ENCODE results near the gene ING4. TPM values are rescaled to one million over a fixed set of nuclear protein-coding genes. Genes with fewer than 3 reads are reported as not detected.
A peak's percentile ranks its signal among the peaks of the same experiment; 100 is the strongest.

The ING4 gene
- total and polyA plus RNA-seq, 2 experiments from 2014 or later: 31.7 to 43.5 TPM

DNA sequence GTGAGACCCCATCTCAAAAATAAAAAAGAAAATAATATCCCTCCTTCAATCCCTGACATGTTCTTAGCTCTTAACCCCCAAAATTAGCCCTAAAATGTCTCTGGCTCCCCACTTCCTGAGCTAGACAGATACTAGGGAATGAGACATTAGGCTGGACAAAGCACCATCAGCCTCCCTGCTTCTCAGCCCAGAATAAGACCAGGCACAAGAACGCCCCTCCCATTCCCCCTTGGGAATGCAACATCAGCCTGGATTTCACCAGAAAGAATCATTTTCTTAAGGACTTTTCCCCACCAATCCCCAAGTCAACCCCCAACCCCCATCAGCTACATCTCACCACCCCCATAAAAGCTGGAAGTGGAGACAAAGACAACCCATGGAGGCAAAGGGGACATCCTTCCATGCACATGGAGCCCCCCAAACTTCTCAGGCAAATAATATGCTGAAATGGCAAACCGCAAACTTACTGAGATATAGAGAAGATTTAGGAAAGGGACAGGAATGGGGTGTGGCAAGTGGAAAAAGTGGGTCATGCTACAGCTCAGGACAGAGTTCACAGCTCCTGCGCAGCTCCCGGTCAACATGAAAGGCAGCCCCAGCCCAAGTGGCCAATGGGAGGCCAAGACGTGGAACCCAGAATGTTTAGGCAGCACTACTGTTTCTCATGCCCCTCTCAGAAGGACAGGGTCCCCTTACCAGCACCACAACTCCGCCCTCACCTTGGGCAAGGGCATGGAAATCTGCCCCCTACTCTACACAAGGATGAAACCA, 58.5 kb downstream of the ING4 start:
- Histone ChIP-seq H2AFZ (no peak overlapping the region), H3K9me3 (ENCODE audit: low read depth) (no peaks in the 10 kb centered on the region), H3K9ac (peak overlapping the region; percentile 84), H3K4me1 (ENCODE audit: insufficient read depth) (peaks cover 33% of the 10 kb centered on the region), H3K36me3 (ENCODE audit: low read depth) (peaks cover 31% of the 10 kb centered on the region), H3K4me3 (peak overlapping the region; percentile 91), H3K27me3 (replicated peaks; ENCODE audit: insufficient read depth) (no peaks in the 10 kb centered on the region), H3K27ac (peak overlapping the region; percentile 61), H3K79me2 (ENCODE audit: insufficient read depth) (peaks cover 69% of the 10 kb centered on the region), H4K20me1 (ENCODE audit: insufficient read depth) (no peaks in the 10 kb centered on the region), H3F3A (ENCODE audit: insufficient read depth) (peaks cover 40% of the 10 kb centered on the region), H3K9me2 (ENCODE audit: insufficient read depth) (no peaks in the 10 kb centered on the region), H3K4me2 (ENCODE audit: unreplicated experiment) (peak overlapping the region; percentile 84)
- TF ChIP-seq EZH2 (IDR thresholded peaks at IDR 0.05; ENCODE audit: insufficient read depth, poor library complexity, severe bottlenecking): no peak
- no peak for TF ChIP-seq EZH2phosphoT487 (IDR thresholded peaks at IDR 0.05; ENCODE audit: insufficient read depth, low read depth)
- 71 to 80% methylated on average over 6 of the region's 6 CpGs for WGBS, 2 experiments (ENCODE audit: low coverage in 1 of 2, low lambda C conversion rate in 2 of 2, missing lambda C conversion rate in 2 of 2)
- DNase-seq: peak; percentile 47
- in situ Hi-C loops (cut with MboI): no loop called here

DNA sequence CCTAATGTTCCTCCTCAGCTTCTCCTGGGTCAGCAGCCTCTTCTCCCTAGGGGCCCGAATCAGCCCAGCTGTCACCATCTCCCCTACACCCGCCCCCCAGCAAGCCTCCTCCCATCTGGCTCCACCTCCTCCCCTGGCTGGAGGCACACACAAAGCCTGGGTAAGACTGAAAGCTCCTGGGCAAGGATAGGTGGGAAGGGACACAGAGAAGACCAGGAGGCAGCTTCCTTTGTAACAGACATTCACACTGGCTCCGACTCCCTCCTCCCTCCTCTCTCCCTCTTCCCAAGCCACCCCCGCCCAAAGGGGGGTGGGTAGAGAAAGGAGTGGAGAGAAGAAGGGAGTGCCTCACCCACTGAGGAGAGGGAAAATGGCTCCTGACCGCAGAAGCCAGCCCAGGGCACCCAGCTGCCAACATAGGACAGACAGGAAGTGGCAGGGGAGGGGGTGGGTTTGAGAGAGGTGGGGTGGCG, 59.8 kb downstream of the ING4 start:
- Histone ChIP-seq H3F3A (ENCODE audit: insufficient read depth) (peaks cover 29% of the 10 kb centered on the region), H3K9me2 (ENCODE audit: insufficient read depth) (no peaks in the 10 kb centered on the region), H3K9me3 (ENCODE audit: low read depth) (no peaks in the 10 kb centered on the region), H3K27me3 (replicated peaks; ENCODE audit: insufficient read depth) (no peaks in the 10 kb centered on the region), H3K36me3 (ENCODE audit: low read depth) (peaks cover 42% of the 10 kb centered on the region), H2AFZ (no peak overlapping the region; the same call in 1 of the 2 replicates), H3K9ac (peak overlapping the region; percentile 50), H3K4me1 (ENCODE audit: insufficient read depth) (peaks cover 33% of the 10 kb centered on the region), H4K20me1 (ENCODE audit: insufficient read depth) (no peaks in the 10 kb centered on the region), H3K4me3 (peak overlapping the region; percentile 91), H3K27ac (no peak overlapping the region), H3K4me2 (ENCODE audit: unreplicated experiment) (peak overlapping the region; percentile 84), H3K79me2 (ENCODE audit: insufficient read depth) (peaks cover 79% of the 10 kb centered on the region)
- no peak for TF ChIP-seq EZH2 (IDR thresholded peaks at IDR 0.05; ENCODE audit: insufficient read depth, poor library complexity, severe bottlenecking)
- 9 to 14% methylated on average over 3 to 6 of the region's 6 CpGs for WGBS, 2 experiments (ENCODE audit: low coverage in 1 of 2, low lambda C conversion rate in 2 of 2, missing lambda C conversion rate in 2 of 2)
- in situ Hi-C loops (cut with MboI): no loop called here
- peak; percentile 53 for DNase-seq

DNA sequence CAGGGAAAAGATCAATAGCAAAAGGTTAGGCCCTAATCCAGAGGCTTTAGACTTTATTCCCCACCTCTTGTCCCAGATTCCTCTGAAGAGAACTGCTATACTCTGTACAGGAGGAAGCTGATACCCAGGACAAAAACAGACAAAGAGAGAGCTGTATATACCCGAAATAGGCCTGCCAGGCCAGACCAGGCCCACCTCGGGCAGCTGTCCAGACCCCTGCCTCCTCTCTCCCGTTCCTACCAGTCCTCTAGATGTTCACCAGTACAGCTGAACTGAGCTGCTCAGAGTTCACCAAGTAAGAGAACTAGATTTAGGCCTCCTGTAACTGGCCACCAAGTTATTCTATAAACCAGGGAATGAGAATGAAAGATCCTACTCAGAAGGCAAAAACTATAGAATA, 60.4 kb downstream of the ING4 start:
- peaks cover 48% of the 10 kb centered on the region for H3K36me3 ChIP-seq (ENCODE audit: low read depth)
- H4K20me1 ChIP-seq (ENCODE audit: insufficient read depth): no peaks in the 10 kb centered on the region

More for the DNA sequence above, 60.4 kb downstream of the ING4 start:
- H3K27ac ChIP-seq: no peak overlapping the region
- H2AFZ ChIP-seq: no peak overlapping the region
- in situ Hi-C loops (cut with MboI): no loop called here
- DNase-seq: no peak
- H3K4me3 ChIP-seq: peak overlapping the region; percentile 91
- H3F3A ChIP-seq (ENCODE audit: insufficient read depth): peaks cover 24% of the 10 kb centered on the region
- no peaks in the 10 kb centered on the region for H3K9me3 ChIP-seq (ENCODE audit: low read depth)
- peaks cover 30% of the 10 kb centered on the region for H3K4me1 ChIP-seq (ENCODE audit: insufficient read depth)
- H3K9me2 ChIP-seq (ENCODE audit: insufficient read depth): no peaks in the 10 kb centered on the region
- H3K27me3 ChIP-seq (replicated peaks; ENCODE audit: insufficient read depth): no peaks in the 10 kb centered on the region
- H3K9ac ChIP-seq: peak overlapping the region; percentile 50
- TF ChIP-seq EZH2 (IDR thresholded peaks at IDR 0.05; ENCODE audit: insufficient read depth, poor library complexity, severe bottlenecking): no peak
- TF ChIP-seq EZH2phosphoT487 (IDR thresholded peaks at IDR 0.05; ENCODE audit: insufficient read depth, low read depth): no peak
- 25 to 48% methylated on average over 3 of the region's 3 CpGs for WGBS, 2 experiments (ENCODE audit: low coverage in 1 of 2, low lambda C conversion rate in 2 of 2, missing lambda C conversion rate in 2 of 2)
- H3K4me2 ChIP-seq (ENCODE audit: unreplicated experiment): peak overlapping the region; percentile 84
- H3K79me2 ChIP-seq (ENCODE audit: insufficient read depth): peaks cover 82% of the 10 kb centered on the region

Small RNA genes within 50 kb of the gene (small RNA-seq; reads per million reads assigned to genes)
- gene RNU6-781P (ENCODE audit: low read depth, low replicate concordance): not detected

Other genes starting within 250 kb of the ING4 start
- gene CD27, start 218.2 kb downstream of the ING4 start, total RNA-seq (2014; rRNA removed; shearing (Covaris generic)): not detected in 2 replicates
- 0.28 and 0.32 TPM in 2 replicates for gene CD27, start 218.2 kb downstream of the ING4 start, polyA plus RNA-seq (2016; fragmentation: Nextera tagmentation; extraction: Ambion mirVana)
- 7.8 and 8.1 TPM in 2 replicates for gene TAPBPL, start 211.1 kb downstream of the ING4 start, total RNA-seq (2014; rRNA removed; shearing (Covaris generic))
- 9.2 and 9.4 TPM in 2 replicates for gene TAPBPL, start 211.1 kb downstream of the ING4 start, polyA plus RNA-seq (2016; fragmentation: Nextera tagmentation; extraction: Ambion mirVana)
- 5.0 and 17.3 TPM in 2 replicates for gene VAMP1, start 192.4 kb downstream of the ING4 start, total RNA-seq (2014; rRNA removed; shearing (Covaris generic))
- gene VAMP1, start 192.4 kb downstream of the ING4 start, polyA plus RNA-seq (2016; fragmentation: Nextera tagmentation; extraction: Ambion mirVana): 7.8 and 9.8 TPM in 2 replicates
- 29.8 and 68.3 TPM in 2 replicates for gene MRPL51, start 169.9 kb downstream of the ING4 start, total RNA-seq (2014; rRNA removed; shearing (Covaris generic))
- 286 and 301 TPM in 2 replicates for gene MRPL51, start 169.9 kb downstream of the ING4 start, polyA plus RNA-seq (2016; fragmentation: Nextera tagmentation; extraction: Ambion mirVana)
- gene NCAPD2, start 169.0 kb downstream of the ING4 start, total RNA-seq (2014; rRNA removed; shearing (Covaris generic)): 26.3 and 46.8 TPM in 2 replicates
- 15.5 and 17.6 TPM in 2 replicates for gene NCAPD2, start 169.0 kb downstream of the ING4 start, polyA plus RNA-seq (2016; fragmentation: Nextera tagmentation; extraction: Ambion mirVana)
- gene GAPDH, start 128.6 kb downstream of the ING4 start, total RNA-seq (2014; rRNA removed; shearing (Covaris generic)): 6,196 and 7,726 TPM in 2 replicates
- 7,868 and 8,138 TPM in 2 replicates for gene GAPDH, start 128.6 kb downstream of the ING4 start, polyA plus RNA-seq (2016; fragmentation: Nextera tagmentation; extraction: Ambion mirVana)
- gene IFFO1, start 107.1 kb downstream of the ING4 start, total RNA-seq (2014; rRNA removed; shearing (Covaris generic)): 18.0 and 19.7 TPM in 2 replicates
- 14.5 and 19.2 TPM in 2 replicates for gene IFFO1, start 107.1 kb downstream of the ING4 start, polyA plus RNA-seq (2016; fragmentation: Nextera tagmentation; extraction: Ambion mirVana)
- 44.3 TPM in 2 replicates for gene NOP2, start 94.8 kb downstream of the ING4 start, total RNA-seq (2014; rRNA removed; shearing (Covaris generic))
- gene NOP2, start 94.8 kb downstream of the ING4 start, polyA plus RNA-seq (2016; fragmentation: Nextera tagmentation; extraction: Ambion mirVana): 27.0 and 31.8 TPM in 2 replicates
- 148 and 171 TPM in 2 replicates for gene CHD4, start 55.7 kb downstream of the ING4 start, total RNA-seq (2014; rRNA removed; shearing (Covaris generic))
- 61.5 and 72.1 TPM in 2 replicates for gene CHD4, start 55.7 kb downstream of the ING4 start, polyA plus RNA-seq (2016; fragmentation: Nextera tagmentation; extraction: Ambion mirVana)
- gene LPAR5, start 27.2 kb downstream of the ING4 start, total RNA-seq (2014; rRNA removed; shearing (Covaris generic)): not detected in 2 replicates
- gene LPAR5, start 27.2 kb downstream of the ING4 start, polyA plus RNA-seq (2016; fragmentation: Nextera tagmentation; extraction: Ambion mirVana): not detected in 2 replicates
- not detected in 2 replicates for gene ACRBP, start 15.7 kb downstream of the ING4 start, total RNA-seq (2014; rRNA removed; shearing (Covaris generic))
- gene ACRBP, start 15.7 kb downstream of the ING4 start, polyA plus RNA-seq (2016; fragmentation: Nextera tagmentation; extraction: Ambion mirVana): not detected in 2 replicates
- 17.3 and 26.2 TPM in 2 replicates for gene ZNF384, start 26.3 kb upstream of the ING4 start, total RNA-seq (2014; rRNA removed; shearing (Covaris generic))
- 23.6 and 26.0 TPM in 2 replicates for gene ZNF384, start 26.3 kb upstream of the ING4 start, polyA plus RNA-seq (2016; fragmentation: Nextera tagmentation; extraction: Ambion mirVana)
- 0.11 TPM in 1 of 2 replicates, not detected in the other for gene PIANP, start 37.7 kb upstream of the ING4 start, total RNA-seq (2014; rRNA removed; shearing (Covaris generic))
- 0.60 and 0.75 TPM in 2 replicates for gene PIANP, start 37.7 kb upstream of the ING4 start, polyA plus RNA-seq (2016; fragmentation: Nextera tagmentation; extraction: Ambion mirVana)
- gene COPS7A, start 60.9 kb upstream of the ING4 start, total RNA-seq (2014; rRNA removed; shearing (Covaris generic)): 94.5 and 123 TPM in 2 replicates
- 133 and 135 TPM in 2 replicates for gene COPS7A, start 60.9 kb upstream of the ING4 start, polyA plus RNA-seq (2016; fragmentation: Nextera tagmentation; extraction: Ambion mirVana)
- gene MLF2, start 90.0 kb upstream of the ING4 start, total RNA-seq (2014; rRNA removed; shearing (Covaris generic)): 252 and 313 TPM in 2 replicates
- gene MLF2, start 90.0 kb upstream of the ING4 start, polyA plus RNA-seq (2016; fragmentation: Nextera tagmentation; extraction: Ambion mirVana): 386 and 389 TPM in 2 replicates
- gene PTMS, start 103.2 kb upstream of the ING4 start, total RNA-seq (2014; rRNA removed; shearing (Covaris generic)): 109 and 130 TPM in 2 replicates
- gene PTMS, start 103.2 kb upstream of the ING4 start, polyA plus RNA-seq (2016; fragmentation: Nextera tagmentation; extraction: Ambion mirVana): 238 and 250 TPM in 2 replicates
- not detected in 2 replicates for gene LAG3, start 109.4 kb upstream of the ING4 start, total RNA-seq (2014; rRNA removed; shearing (Covaris generic))
- gene LAG3, start 109.4 kb upstream of the ING4 start, polyA plus RNA-seq (2016; fragmentation: Nextera tagmentation; extraction: Ambion mirVana): 0.29 TPM in 1 of 2 replicates, not detected in the other
- not detected in 2 replicates for gene CD4, start 126.4 kb upstream of the ING4 start, total RNA-seq (2014; rRNA removed; shearing (Covaris generic))
- gene CD4, start 126.4 kb upstream of the ING4 start, polyA plus RNA-seq (2016; fragmentation: Nextera tagmentation; extraction: Ambion mirVana): not detected in 2 replicates
- gene GPR162, start 158.7 kb upstream of the ING4 start, total RNA-seq (2014; rRNA removed; shearing (Covaris generic)): 0.51 and 2.8 TPM in 2 replicates
- 0.14 and 0.21 TPM in 2 replicates for gene GPR162, start 158.7 kb upstream of the ING4 start, polyA plus RNA-seq (2016; fragmentation: Nextera tagmentation; extraction: Ambion mirVana)
- 32.5 and 43.0 TPM in 2 replicates for gene P3H3, start 165.3 kb upstream of the ING4 start, total RNA-seq (2014; rRNA removed; shearing (Covaris generic))
- 37.6 and 39.1 TPM in 2 replicates for gene P3H3, start 165.3 kb upstream of the ING4 start, polyA plus RNA-seq (2016; fragmentation: Nextera tagmentation; extraction: Ambion mirVana)
- 1.0 and 3.2 TPM in 2 replicates for gene GNB3, start 177.8 kb upstream of the ING4 start, total RNA-seq (2014; rRNA removed; shearing (Covaris generic))
- 1.5 and 2.2 TPM in 2 replicates for gene GNB3, start 177.8 kb upstream of the ING4 start, polyA plus RNA-seq (2016; fragmentation: Nextera tagmentation; extraction: Ambion mirVana)
- 19.6 and 23.9 TPM in 2 replicates for gene CDCA3, start 188.2 kb upstream of the ING4 start, total RNA-seq (2014; rRNA removed; shearing (Covaris generic))
- gene CDCA3, start 188.2 kb upstream of the ING4 start, polyA plus RNA-seq (2016; fragmentation: Nextera tagmentation; extraction: Ambion mirVana): 30.2 and 31.4 TPM in 2 replicates
- 96.2 and 97.5 TPM in 2 replicates for gene USP5, start 189.0 kb upstream of the ING4 start, total RNA-seq (2014; rRNA removed; shearing (Covaris generic))
- 73.2 and 77.9 TPM in 2 replicates for gene USP5, start 189.0 kb upstream of the ING4 start, polyA plus RNA-seq (2016; fragmentation: Nextera tagmentation; extraction: Ambion mirVana)
- gene TPI1, start 204.4 kb upstream of the ING4 start, total RNA-seq (2014; rRNA removed; shearing (Covaris generic)): 1,720 and 1,799 TPM in 2 replicates
- 1,936 and 1,978 TPM in 2 replicates for gene TPI1, start 204.4 kb upstream of the ING4 start, polyA plus RNA-seq (2016; fragmentation: Nextera tagmentation; extraction: Ambion mirVana)
- gene SPSB2, start 210.2 kb upstream of the ING4 start, total RNA-seq (2014; rRNA removed; shearing (Covaris generic)): 4.4 and 4.6 TPM in 2 replicates
- 4.1 and 4.8 TPM in 2 replicates for gene SPSB2, start 210.2 kb upstream of the ING4 start, polyA plus RNA-seq (2016; fragmentation: Nextera tagmentation; extraction: Ambion mirVana)
- 4.3 and 4.6 TPM in 2 replicates for gene LRRC23, start 241.7 kb upstream of the ING4 start, total RNA-seq (2014; rRNA removed; shearing (Covaris generic))
- gene LRRC23, start 241.7 kb upstream of the ING4 start, polyA plus RNA-seq (2016; fragmentation: Nextera tagmentation; extraction: Ambion mirVana): 4.5 and 6.2 TPM in 2 replicates

All from GM23248 (cell line).